GM19372 (cell line): ENCODE measurements around the gene KIF21A.
"Not testable (repeated sequence)": the region's sequence is repeated elsewhere in the genome, so short reads cannot be mapped to it uniquely, and the experiment has no call there.

Experiments used
- ATAC-seq: cut with Tn5 transposase; IDR thresholded peaks from one replicate; pipeline ENCODE4 v1.9.1; 2021; ENCODE audit warnings: mild to moderate bottlenecking, low read depth, moderate library complexity; ENCODE audit not compliant: unreplicated experiment

The KIF21A gene

DNA sequence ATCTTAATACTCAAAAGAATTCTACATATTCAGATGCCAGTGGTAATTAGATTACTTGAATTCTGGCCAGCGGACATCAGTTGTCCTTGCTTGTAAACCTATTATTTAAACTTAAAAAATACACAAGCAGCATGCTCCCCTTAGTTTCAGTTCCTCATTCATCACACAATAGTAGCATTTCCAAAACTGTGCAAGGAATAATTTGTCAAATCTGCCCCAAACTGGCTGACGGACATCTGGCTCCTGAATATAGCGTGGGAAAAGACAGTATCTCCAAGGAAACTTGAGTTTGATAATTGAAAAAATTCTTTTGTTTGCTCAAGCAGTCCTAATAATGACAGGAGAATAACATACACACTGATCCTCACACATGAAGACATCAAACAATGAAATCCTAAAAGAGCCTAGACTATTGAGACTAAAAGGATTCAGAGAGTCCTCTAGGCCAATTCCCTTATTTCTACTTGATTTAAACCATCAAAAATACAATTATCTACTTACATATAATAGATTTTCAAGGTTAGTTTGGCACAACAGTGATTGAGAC lies 90.4 kb downstream of the KIF21A start:
- ATAC-seq, result no peak

- no peak for ATAC-seq
These were observed 91.8 kb downstream of the KIF21A start for GRCh38 chr12:39351153-39351552.

- no peak for ATAC-seq
These were observed 93.8 kb downstream of the KIF21A start for GRCh38 chr12:39348941-39349626.

DNA sequence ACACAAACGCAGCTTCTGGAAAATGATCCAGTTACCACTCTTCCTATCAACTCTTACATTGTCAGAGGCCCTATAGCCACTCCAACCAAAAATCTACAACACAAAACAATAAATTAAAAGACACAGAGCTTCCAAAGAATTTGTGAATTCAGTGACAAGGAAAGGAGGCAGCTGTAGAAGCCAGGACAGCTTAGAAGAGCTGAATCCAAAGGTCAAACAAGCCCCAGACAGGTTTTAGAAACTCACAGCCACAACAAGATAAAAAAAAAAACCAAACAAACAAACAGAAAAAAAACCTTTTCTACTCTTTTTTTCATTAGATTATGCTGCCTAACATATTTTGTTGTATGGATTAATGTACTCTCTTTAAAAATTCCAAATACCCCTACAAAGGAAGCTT lies 94.4 kb downstream of the KIF21A start:
- ATAC-seq, result no peak

- ATAC-seq, result no peak
These were observed 98.0 kb downstream of the KIF21A start for GRCh38 chr12:39344926-39345325.

DNA sequence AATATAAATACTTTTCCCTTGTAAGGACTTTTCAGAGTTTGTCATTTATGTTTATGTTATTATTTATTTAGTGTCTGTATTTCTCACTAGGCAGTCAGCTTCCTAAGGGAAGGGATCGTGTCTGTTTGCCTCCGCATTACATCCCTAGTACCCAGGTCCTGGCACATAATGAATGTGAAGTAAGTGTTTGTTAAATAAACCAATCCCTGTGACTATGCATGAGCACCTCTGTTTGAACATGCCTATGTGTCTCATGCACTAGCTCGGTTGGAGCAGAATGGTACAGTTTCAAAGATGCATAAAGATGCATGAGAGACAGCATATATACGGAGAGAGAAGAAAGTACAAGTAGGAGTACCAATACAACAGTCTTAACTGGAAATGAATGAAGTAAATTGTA lies 99.3 kb downstream of the KIF21A start:
- no peak for ATAC-seq

DNA sequence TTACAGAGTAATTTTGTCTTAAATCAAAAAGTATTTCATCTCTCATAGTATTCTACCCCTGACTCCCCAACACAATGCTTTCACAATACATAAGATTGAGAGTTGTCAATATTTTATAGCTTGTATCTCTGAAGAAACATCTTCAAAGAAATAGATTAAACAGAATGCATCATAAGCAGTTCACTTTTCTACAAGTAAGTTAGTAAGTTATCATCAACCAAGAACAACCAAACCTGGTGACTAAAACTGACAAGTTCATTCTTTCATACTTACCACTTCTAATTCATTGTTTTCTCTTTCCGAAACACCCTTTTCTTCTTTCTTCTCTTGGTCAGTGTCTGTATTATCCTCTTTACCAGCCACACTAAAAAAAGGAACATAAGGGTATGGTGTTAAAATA lies 101.2 kb downstream of the KIF21A start:
- ATAC-seq, result no peak

GRCh38 chr12:39341179-39341578 lies 101.7 kb downstream of the KIF21A start:
- ATAC-seq, result no peak

GRCh38 chr12:39332661-39333175 lies 110.2 kb downstream of the KIF21A start:
- no peak for ATAC-seq

DNA sequence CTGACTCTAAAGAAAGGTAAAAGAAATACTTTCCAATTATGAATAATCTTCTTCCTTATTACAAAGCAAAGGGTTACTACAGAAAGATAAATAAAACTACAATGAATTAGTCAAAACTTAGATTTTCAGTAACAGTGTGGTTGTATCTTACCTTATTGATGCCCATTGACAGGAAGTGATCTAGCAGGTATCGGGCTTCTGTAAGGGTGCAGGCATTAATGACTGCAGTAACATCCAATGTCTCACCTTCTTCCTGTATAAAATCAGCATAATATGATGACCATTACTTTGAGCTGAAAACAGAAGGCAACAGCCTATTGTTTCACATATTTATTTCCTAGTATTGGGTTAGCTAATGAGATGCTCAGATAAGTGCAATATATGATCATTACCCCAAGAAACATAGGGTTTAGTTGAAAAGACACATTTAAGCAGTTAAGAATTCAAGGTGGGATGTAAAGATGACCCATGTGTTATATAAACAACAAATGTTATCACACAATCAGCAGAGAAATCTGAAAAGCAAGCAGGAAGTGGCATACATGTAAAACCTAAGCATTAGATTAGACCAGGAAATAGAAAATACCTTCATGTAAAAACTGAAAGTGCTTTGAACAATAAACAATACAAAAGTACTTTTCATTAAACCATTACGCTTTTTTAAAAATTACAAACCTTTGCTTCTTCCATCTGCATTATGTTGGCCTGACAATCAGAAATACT lies 111.2 kb downstream of the KIF21A start:
- ATAC-seq, result no peak

- no peak for ATAC-seq
These were observed 113.0 kb downstream of the KIF21A start for GRCh38 chr12:39329876-39330275.

GRCh38 chr12:39329018-39329417 lies 113.9 kb downstream of the KIF21A start:
- ATAC-seq, result no peak

GRCh38 chr12:39327965-39328364 lies 115.0 kb downstream of the KIF21A start:
- no peak for ATAC-seq

DNA sequence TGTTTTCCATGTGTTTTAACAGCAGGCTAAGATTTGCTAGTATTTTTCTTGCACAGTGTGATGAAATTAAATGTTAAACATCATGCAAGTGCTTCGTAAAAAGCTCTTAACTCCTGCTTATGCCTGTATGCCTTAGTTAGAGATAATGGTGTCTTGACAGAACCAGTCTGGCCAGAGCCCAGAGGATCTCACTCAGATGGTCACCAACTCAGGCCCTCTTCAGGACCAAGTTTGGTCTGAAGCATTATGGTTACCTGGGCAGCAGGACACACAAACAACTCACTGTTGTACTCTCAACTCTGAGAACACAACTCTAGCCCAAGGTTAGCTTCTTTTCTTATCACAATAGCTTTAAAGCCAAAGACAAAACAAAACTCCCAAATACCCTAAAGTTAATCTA lies 115.4 kb downstream of the KIF21A start:
- no peak for ATAC-seq

GRCh38 chr12:39319180-39319579 lies 123.7 kb downstream of the KIF21A start:
- no peak for ATAC-seq

- ATAC-seq, result no peak
These were observed 128.4 kb downstream of the KIF21A start for GRCh38 chr12:39314547-39314946.

- no peak for ATAC-seq
These were observed 133.4 kb downstream of the KIF21A start for GRCh38 chr12:39309516-39309915.

- ATAC-seq, result no peak
These were observed 141.5 kb downstream of the KIF21A start for GRCh38 chr12:39301422-39301821.

- no peak for ATAC-seq
These were observed 142.1 kb downstream of the KIF21A start for GRCh38 chr12:39300799-39301198.

DNA sequence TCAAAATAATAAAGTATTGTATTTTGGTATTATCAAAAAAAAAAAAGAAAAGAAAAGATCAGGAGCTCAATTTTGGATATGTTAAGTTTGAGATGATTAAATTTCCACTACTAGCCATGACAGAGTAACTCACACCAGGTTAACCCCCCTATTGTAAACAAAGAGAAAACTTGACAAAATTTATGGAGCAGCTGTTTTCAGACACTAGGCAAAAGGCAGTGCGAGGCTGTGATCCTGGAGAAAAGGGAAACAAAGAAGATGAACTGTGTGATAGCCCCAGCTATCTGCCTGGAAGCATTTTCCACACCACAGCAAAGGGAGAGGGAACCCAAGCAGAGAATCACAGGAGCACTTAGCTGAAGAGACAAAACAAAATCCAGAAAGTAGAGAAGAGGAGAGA lies 145.0 kb downstream of the KIF21A start:
- no peak for ATAC-seq

DNA sequence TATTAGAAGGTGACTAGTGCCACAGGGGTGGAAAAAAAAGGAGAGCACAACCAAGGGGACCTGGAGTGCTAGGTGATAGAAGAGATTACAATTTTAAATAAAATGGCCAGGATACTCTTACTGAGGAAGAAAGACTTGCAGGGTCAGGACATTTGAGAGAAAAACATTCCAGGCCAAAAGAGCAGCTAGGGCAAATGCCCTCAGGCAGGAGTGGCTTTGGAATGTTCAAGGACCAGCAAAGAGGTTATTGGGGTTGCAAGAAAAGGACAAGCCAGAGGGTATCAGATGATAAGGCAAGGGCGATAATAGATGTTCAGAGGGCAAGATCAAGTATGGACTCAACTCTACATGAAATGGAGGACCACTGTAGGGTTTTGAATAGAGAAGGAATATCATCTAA lies 146.4 kb downstream of the KIF21A start:
- no peak for ATAC-seq

DNA sequence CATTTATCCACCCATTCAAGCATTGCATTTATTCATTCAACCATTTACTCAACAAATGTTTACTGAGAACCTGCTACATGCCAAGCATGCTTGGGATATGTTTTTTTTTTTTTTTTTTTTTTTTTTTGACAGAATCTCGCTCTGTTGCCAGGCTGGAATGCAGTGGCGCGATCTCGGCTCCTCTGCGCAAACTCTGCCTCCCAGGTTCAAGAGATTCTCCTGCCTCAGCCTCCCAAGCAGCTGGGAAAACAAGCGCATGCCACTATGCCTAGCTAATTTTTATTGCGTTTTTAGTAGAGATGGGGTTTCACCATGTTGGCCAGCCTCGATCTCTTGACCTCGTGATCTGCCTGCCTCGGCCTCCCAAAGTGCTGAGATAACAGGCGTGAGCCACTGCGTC lies 147.3 kb downstream of the KIF21A start:
- ATAC-seq, result not testable (repeated sequence)
